NCI-H1105 (cell line): ENCODE measurements around the gene TENT4A.

Source experiments
- DNase-seq: peaks from one replicate; lab custom pipeline; 2025; lab: John Stamatoyannopoulos, UW

Gene TENT4A

GRCh38 chr5:6805841-6806240, 92.6 kb downstream of the TENT4A start:
- no peak for DNase-seq
